Esophagus squamous epithelium (tissue), 5 donors: Measurements from ENCODE around the gene BFSP2. TPM values are rescaled to one million over a fixed set of nuclear protein-coding genes. Genes with fewer than 3 reads are reported as not detected.
"Not testable (repeated sequence)": the region's sequence is repeated elsewhere in the genome, so short reads cannot be mapped to it uniquely, and the experiment has no call there.

Source experiments
- DNase-seq: peaks from one replicate; lab custom pipeline; 2025; lab: John Stamatoyannopoulos, UW
- H3K27ac ChIP-seq, 4 donors: fragments of 200-600 bp; sonication (generic); one replicate each; pipeline ENCODE4 v1.5.1; 2016 to 2019; ENCODE audit warnings: mild to moderate bottlenecking in 1 of 4
- H3K27me3 ChIP-seq, 4 donors: fragments of 200-600 bp; sonication (generic); 1 replicate in 3 of 4; 2 replicates in 1 of 4; pipeline versions ENCODE4 v1.5.1 to v1.6.0; 2017 to 2021; ENCODE audit warnings: antibody characterized with exemption in 1 of 4
- H3K36me3 ChIP-seq, 3 donors: fragments of 200-600 bp; sonication (generic); one replicate each; pipeline ENCODE4 v1.5.1; 2016 to 2019
- H3K4me1 ChIP-seq, 3 donors: fragments of 200-600 bp; sonication (generic); one replicate each; pipeline ENCODE4 v1.5.1; 2017 to 2019
- H3K4me3 ChIP-seq, 4 donors: fragments of 200-600 bp; sonication (generic); 1 replicate in 3 of 4; 2 replicates in 1 of 4; pipeline ENCODE4 v1.5.1; 2016 to 2019; ENCODE audit warnings: mild to moderate bottlenecking in 2 of 4, moderate library complexity in 1 of 4
- H3K9me3 ChIP-seq, 3 donors: fragments of 200-600 bp; sonication (generic); one replicate each; pipeline ENCODE4 v1.5.1; 2016 to 2019
- CTCF ChIP-seq, 6 experiments: fragments of 450-650 bp in 4 of 6; fragments of 200-600 bp in 2 of 6; sonication (generic) in 2 of 6; IDR thresholded peaks; one replicate each; pipeline ENCODE4 v1.5.1; 2016 to 2019; ENCODE audit warnings: antibody characterized with exemption in 6 of 6, mild to moderate bottlenecking in 4 of 6, moderate library complexity in 4 of 6
- POLR2A ChIP-seq, 4 donors: fragments of 450-650 bp; IDR thresholded peaks; one replicate each; pipeline ENCODE4 v1.6.1; 2017; ENCODE audit warnings: antibody characterized with exemption in 4 of 4, mild to moderate bottlenecking in 4 of 4, moderate library complexity in 3 of 4
- WGBS, 2 donors: methylation state at CpG; one replicate each; pipeline ENCODE4 v1.1.5; 2018; 5-methylcytosine and 5-hydroxymethylcytosine counted together
- intact Hi-C: fragments of 100-400 bp; cut with DNase I; formaldehyde crosslinking; loops from one replicate; pipeline ENCODE4 v1.15.0; 2022
- total RNA-seq, 4 donors: library from RNA; depleted of rRNA; stranded (reverse); fragments of >200 nt; gene quantifications; one replicate each; pipeline ENCODE4 v1.1.0, GENCODE V29; 2016
- donor health status: DM: yes; HTN: yes; CAD: no.

The BFSP2 gene
- total RNA-seq, 4 donors from 2014 or later = not detected

GRCh38 chr3:133472242-133472641, 72.4 kb downstream of the BFSP2 start:
- H3K27ac ChIP-seq = peak overlapping the region in 1 of 4 donors; percentile 28

GRCh38 chr3:133472889-133473288, 73.0 kb downstream of the BFSP2 start:
- H3K27me3 ChIP-seq = no peaks in the 10 kb centered on the region
- 91 to 93% methylated on average over 6 of the region's 6 CpGs for WGBS, 2 donors
- H3K36me3 ChIP-seq = no peaks in the 10 kb centered on the region
- intact Hi-C loops = no loop called here
- H3K4me3 ChIP-seq = no peak overlapping the region
- no peaks in the 10 kb centered on the region for H3K9me3 ChIP-seq
- H3K4me1 ChIP-seq = peaks cover 0 to 58% (median 21%) of the 10 kb centered on the region in 3 donors
- no peak overlapping the region for H3K27ac ChIP-seq
- no peak for DNase-seq
- TF ChIP-seq POLR2A (IDR thresholded peaks at IDR 0.05) = no peak
- no peak for TF ChIP-seq CTCF (IDR thresholded peaks at IDR 0.05)

More at GRCh38 chr3:133472242-133472641, 72.4 kb downstream of the BFSP2 start:
- Histone ChIP-seq H3K27me3 (no peaks in the 10 kb centered on the region), H3K4me3 (no peak overlapping the region), H3K4me1 (peaks cover 0 to 52% (median 21%) of the 10 kb centered on the region in 3 donors), H3K36me3 (no peaks in the 10 kb centered on the region), H3K9me3 (no peaks in the 10 kb centered on the region)
- no peak for DNase-seq
- no peak for TF ChIP-seq POLR2A (IDR thresholded peaks at IDR 0.05)
- TF ChIP-seq CTCF (IDR thresholded peaks at IDR 0.05) = no peak
- intact Hi-C loops = no loop called here
- WGBS, 2 donors = 37 to 67% methylated on average over 8 to 16 of the region's 24 CpGs

- peaks cover 0 to 64% (median 21%) of the 10 kb centered on the region in 3 donors for H3K4me1 ChIP-seq
- H3K27me3 ChIP-seq, H3K9me3 ChIP-seq, DNase-seq, intact Hi-C loops, H3K36me3 ChIP-seq, H3K4me3 ChIP-seq: not testable (repeated sequence)
- no CpG with 5 or more reads among the region's 5 CpGs for WGBS, 2 donors
- peak overlapping the region; percentile 39 to 81 (median 76) for H3K27ac ChIP-seq
These were observed 73.8 kb downstream of the BFSP2 start for GRCh38 chr3:133473472-133474191.

- Histone ChIP-seq H3K4me1 (peaks cover 0 to 62% (median 21%) of the 10 kb centered on the region in 3 donors), H3K27ac (peak overlapping the region; percentile 37 to 81 (median 76)), H3K9me3 (no peaks in the 10 kb centered on the region), H3K27me3 (no peaks in the 10 kb centered on the region), H3K36me3 (no peaks in the 10 kb centered on the region), H3K4me3 (no peak overlapping the region)
- intact Hi-C loops = no loop called here
- DNase-seq = no peak
- WGBS, 2 donors = 15 to 33% methylated on average over 6 to 8 of the region's 8 CpGs
- no peak for TF ChIP-seq POLR2A (IDR thresholded peaks at IDR 0.05)
- no peak for TF ChIP-seq CTCF (IDR thresholded peaks at IDR 0.05)
These were observed 74.5 kb downstream of the BFSP2 start for GRCh38 chr3:133474251-133474801.

- Histone ChIP-seq H3K4me3 (no peak overlapping the region), H3K9me3 (no peaks in the 10 kb centered on the region), H3K27me3 (no peaks in the 10 kb centered on the region), H3K36me3 (no peaks in the 10 kb centered on the region), H3K4me1 (peaks cover 0 to 62% (median 21%) of the 10 kb centered on the region in 3 donors), H3K27ac (peak overlapping the region; percentile 37 to 81 (median 76))
- 62 to 71% methylated on average over 4 of the region's 4 CpGs for WGBS, 2 donors
- TF ChIP-seq POLR2A (IDR thresholded peaks at IDR 0.05) = no peak
- TF ChIP-seq CTCF (IDR thresholded peaks at IDR 0.05) = no peak
- DNase-seq = no peak
- intact Hi-C loops = no loop called here
These were observed 75.0 kb downstream of the BFSP2 start for GRCh38 chr3:133474817-133475216.
